Right lobe of liver (tissue), 4 donors: ENCODE measurements around the gene CCDC24.

Experiments used
- POLR2A ChIP-seq: fragments of 450-650 bp; IDR thresholded peaks from one replicate; pipeline ENCODE4 v1.6.1; 2017; ENCODE audit warnings: antibody characterized with exemption, mild to moderate bottlenecking
- TF ChIP-seq, protein P1 (sequence below), 4 donors: fragments of 200-600 bp in 3 of 4; fragments of 450-650 bp in 1 of 4; IDR thresholded peaks; one replicate each; pipeline versions ENCODE4 v1.5.1 to v1.8.0; 2016 to 2022; ENCODE audit warnings: antibody characterized with exemption in 4 of 4, mild to moderate bottlenecking in 2 of 4
- donor health status: DM: no; HTN: no; CAD: no.
- donor health status: DM: no; HTN: no; CAD: no.
- donor health status: DM: no; HTN: yes; CAD: no.

DNA sequence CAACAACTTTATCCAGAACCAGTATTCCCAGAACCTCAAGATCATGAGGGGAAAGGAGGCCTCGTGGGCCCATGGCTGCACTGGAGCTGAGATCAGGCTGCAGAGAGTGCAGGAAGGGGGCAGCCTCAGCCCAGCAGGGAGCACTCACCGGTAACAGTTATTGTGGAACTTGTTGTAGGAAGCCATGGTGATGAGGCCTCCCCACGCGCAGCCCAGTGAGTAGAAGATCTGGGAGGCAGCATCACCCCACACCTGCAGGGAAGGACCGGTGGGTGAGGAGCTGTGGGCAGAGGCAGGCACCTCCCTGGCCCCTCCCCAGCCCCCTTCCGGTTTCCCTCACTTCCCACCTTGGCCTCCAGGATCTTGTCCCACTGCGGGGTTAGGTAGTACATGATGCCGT is 10.8 kb downstream of the CCDC24 start:
- no peak for TF ChIP-seq POLR2A
- TF ChIP-seq, protein P1, sequence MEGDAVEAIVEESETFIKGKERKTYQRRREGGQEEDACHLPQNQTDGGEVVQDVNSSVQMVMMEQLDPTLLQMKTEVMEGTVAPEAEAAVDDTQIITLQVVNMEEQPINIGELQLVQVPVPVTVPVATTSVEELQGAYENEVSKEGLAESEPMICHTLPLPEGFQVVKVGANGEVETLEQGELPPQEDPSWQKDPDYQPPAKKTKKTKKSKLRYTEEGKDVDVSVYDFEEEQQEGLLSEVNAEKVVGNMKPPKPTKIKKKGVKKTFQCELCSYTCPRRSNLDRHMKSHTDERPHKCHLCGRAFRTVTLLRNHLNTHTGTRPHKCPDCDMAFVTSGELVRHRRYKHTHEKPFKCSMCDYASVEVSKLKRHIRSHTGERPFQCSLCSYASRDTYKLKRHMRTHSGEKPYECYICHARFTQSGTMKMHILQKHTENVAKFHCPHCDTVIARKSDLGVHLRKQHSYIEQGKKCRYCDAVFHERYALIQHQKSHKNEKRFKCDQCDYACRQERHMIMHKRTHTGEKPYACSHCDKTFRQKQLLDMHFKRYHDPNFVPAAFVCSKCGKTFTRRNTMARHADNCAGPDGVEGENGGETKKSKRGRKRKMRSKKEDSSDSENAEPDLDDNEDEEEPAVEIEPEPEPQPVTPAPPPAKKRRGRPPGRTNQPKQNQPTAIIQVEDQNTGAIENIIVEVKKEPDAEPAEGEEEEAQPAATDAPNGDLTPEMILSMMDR (IDR thresholded peaks at IDR 0.05): no peak
